Vagina (tissue), 2 donors: ENCODE results near the gene EDARADD.

Experiments used
- CTCF ChIP-seq, 3 experiments: fragments of 450-650 bp in 2 of 3; fragments of 200-600 bp in 1 of 3; sonication (generic) in 1 of 3; IDR thresholded peaks; one replicate each; pipeline ENCODE4 v1.5.1; 2017 to 2019; ENCODE audit warnings: antibody characterized with exemption in 3 of 3, mild to moderate bottlenecking in 2 of 3, moderate library complexity in 2 of 3
- POLR2A ChIP-seq, 2 donors: fragments of 450-650 bp; IDR thresholded peaks; one replicate each; pipeline ENCODE4 v1.6.1; 2017; ENCODE audit warnings: antibody characterized with exemption in 2 of 2, mild to moderate bottlenecking in 2 of 2, moderate library complexity in 2 of 2

- TF ChIP-seq CTCF (IDR thresholded peaks at IDR 0.05) = no peak
- TF ChIP-seq POLR2A (IDR thresholded peaks at IDR 0.05) = no peak
Measured at GRCh38 chr1:236421022-236421421, 26.9 kb downstream of the EDARADD start.
